B cell (primary cell): Measurements from ENCODE around the gene NT5DC4. TPM values are rescaled to one million over a fixed set of nuclear protein-coding genes. Genes with fewer than 3 reads are reported as not detected.

Source experiments
- ATAC-seq: fragments of 200-7000 bp; cut with Tn5 transposase; one replicate; pipeline ENCODE4 v1.10.0; 2021; ENCODE audit warnings: low read depth, mild to moderate bottlenecking, moderate number of reproducible peaks, moderate library complexity
- CTCF ChIA-PET: fragments of 350-600 bp; sonication (Branson Sonifier 250); formaldehyde crosslinking; loops from one replicate; lab custom pipeline; 2021; ENCODE audit warnings: antibody characterized with exemption, inconsistent platforms; lab: Charles Lee
- POLR2A ChIA-PET: fragments of 350-600 bp; sonication (Branson Sonifier 250); formaldehyde crosslinking; loops from one replicate; lab custom pipeline; 2021; ENCODE audit warnings: antibody characterized with exemption; lab: Charles Lee
- DNase-seq: peaks from one replicate; pipeline ENCODE4 v3.0.0; 2013
- H2AFZ ChIP-seq: 2 replicates; pipeline ENCODE4 v1.6.1; 2012; ENCODE audit warnings: mild to moderate bottlenecking, low read depth, low read length; ENCODE audit not compliant: insufficient read depth, poor library complexity, severe bottlenecking
- H3K27ac ChIP-seq, 2 donors: 1 replicate in 1 of 2; 2 replicates in 1 of 2; pipeline ENCODE4 v1.5.1; 2012 to 2013; ENCODE audit warnings: low read length in 2 of 2, mild to moderate bottlenecking in 2 of 2, moderate library complexity in 1 of 2
- H3K27me3 ChIP-seq, 4 experiments: fragments of 200-600 bp in 1 of 4; sonication (generic) in 1 of 4; replicated peaks in 1 of 4; 1 replicate in 2 of 4; 2 replicates in 2 of 4; pipeline versions ENCODE4 v1.6.1 to v1.7.0; 2013 to 2016; ENCODE audit warnings: low read length in 3 of 4, mild to moderate bottlenecking in 2 of 4, mixed read lengths in 1 of 4, moderate library complexity in 1 of 4; ENCODE audit not compliant: insufficient read depth in 4 of 4, control insufficient read depth in 3 of 4; ENCODE audit errors: control extremely low read depth in 1 of 4
- H3K36me3 ChIP-seq, 2 experiments: replicated peaks in 1 of 2; 1 replicate in 1 of 2; 2 replicates in 1 of 2; pipeline versions ENCODE4 v1.6.1 to v1.7.1; 2013; ENCODE audit warnings: low read length in 1 of 2; ENCODE audit not compliant: insufficient read depth in 2 of 2, control insufficient read depth in 1 of 2; ENCODE audit errors: control extremely low read depth in 1 of 2, extremely low read depth in 1 of 2
- H3K4me1 ChIP-seq, 2 donors: fragments of 200-600 bp in 1 of 2; sonication (generic) in 1 of 2; 1 replicate in 1 of 2; 2 replicates in 1 of 2; pipeline versions ENCODE4 v1.5.1 to v1.6.1; 2013 to 2017; ENCODE audit warnings: low read length in 2 of 2; ENCODE audit not compliant: control insufficient read depth in 2 of 2, insufficient read depth in 2 of 2
- H3K4me2 ChIP-seq: replicated peaks from 2 replicates; pipeline ENCODE3; 2012; ENCODE audit warnings: mild to moderate bottlenecking, low read depth, low read length; ENCODE audit not compliant: poor library complexity, severe bottlenecking
- H3K4me3 ChIP-seq, 5 experiments: fragments of 200-600 bp in 1 of 5; sonication (generic) in 1 of 5; 1 replicate in 3 of 5; 2 replicates in 2 of 5; pipeline versions ENCODE4 v1.5.1 to v1.7.0; 2011 to 2016; ENCODE audit warnings: low read length in 4 of 5, mild to moderate bottlenecking in 4 of 5, low read depth in 2 of 5, control low read depth in 1 of 5, moderate library complexity in 1 of 5; ENCODE audit not compliant: insufficient read depth in 1 of 5; ENCODE audit errors: control extremely low read depth in 1 of 5, extremely low read depth in 1 of 5
- H3K79me2 ChIP-seq: fragments of 200-600 bp; sonication (generic); one replicate; pipeline ENCODE4 v1.6.0; 2016; ENCODE audit warnings: low read length; ENCODE audit not compliant: control insufficient read depth, insufficient read depth
- H3K9ac ChIP-seq: fragments of 200-600 bp; sonication (generic); 2 replicates; pipeline ENCODE4 v1.6.1; 2017; ENCODE audit warnings: mild to moderate bottlenecking, low read length, moderate library complexity
- H3K9me3 ChIP-seq, 3 donors: one replicate each; pipeline versions ENCODE4 v1.6.1 to v1.7.1; 2013; ENCODE audit warnings: low read length in 2 of 3; ENCODE audit not compliant: control insufficient read depth in 2 of 3, insufficient read depth in 1 of 3; ENCODE audit errors: control extremely low read depth in 1 of 3
- H4K20me1 ChIP-seq: 2 replicates; pipeline ENCODE4 v1.6.0; 2012; ENCODE audit warnings: mild to moderate bottlenecking, low read length; ENCODE audit not compliant: insufficient read depth, control insufficient read depth, poor library complexity, severe bottlenecking
- H3K27ac Mint-ChIP-seq: one replicate; pipeline ENCODE4 v1.8.0; 2021; ENCODE audit warnings: mixed read lengths
- H3K27me3 Mint-ChIP-seq: one replicate; pipeline ENCODE4 v1.8.0; 2021; ENCODE audit warnings: mixed read lengths
- H3K4me1 Mint-ChIP-seq: one replicate; pipeline ENCODE4 v1.8.0; 2021; ENCODE audit warnings: mixed read lengths
- H3K4me3 Mint-ChIP-seq: one replicate; pipeline ENCODE4 v1.8.0; 2021; ENCODE audit warnings: mixed read lengths
- H3K9me3 Mint-ChIP-seq: one replicate; pipeline ENCODE4 v1.8.0; 2022; ENCODE audit warnings: mixed read lengths; ENCODE audit not compliant: insufficient read depth
- CTCF ChIP-seq: fragments of 200-600 bp; IDR thresholded peaks from one replicate; pipeline ENCODE4 v1.8.0; 2022; ENCODE audit warnings: antibody characterized with exemption, mild to moderate bottlenecking
- EZH2 ChIP-seq: IDR thresholded peaks from 2 replicates; pipeline ENCODE4 v1.6.1; 2012; ENCODE audit warnings: borderline replicate concordance, low read depth, mild to moderate bottlenecking, moderate library complexity, low read length; ENCODE audit not compliant: insufficient read depth, poor library complexity, severe bottlenecking
- WGBS: methylation state at CpG from one replicate; pipeline ENCODE4 v1.1.5; 2013; ENCODE audit warnings: missing lambda C conversion rate; ENCODE audit not compliant: insufficient coverage; 5-methylcytosine and 5-hydroxymethylcytosine counted together
- intact Hi-C: fragments of 100-400 bp; cut with micrococcal nuclease; formaldehyde crosslinking; loops from one replicate; pipeline ENCODE4 v1.10.0; 2022
- polyA plus RNA-seq: library from polyadenylated mRNA; depleted of rRNA; stranded (reverse); fragments of >200 nt; gene quantifications from 2 replicates; pipeline ENCODE4 v1.2.3, GENCODE V29; 2012
- total RNA-seq, 2 donors: library from RNA; stranded (reverse); fragments of 120-200 nt in 1 of 2; gene quantifications; 1 replicate in 1 of 2; 2 replicates in 1 of 2; pipeline versions ENCODE4 v1.2.3 to v1.2.4, GENCODE V29; 2013 to 2022

The NT5DC4 gene
- total and polyA plus RNA-seq, 2 donors (not counting 1 experiment from before 2014, with no cell fraction given): 2.0 TPM; not detected in 1

DNA sequence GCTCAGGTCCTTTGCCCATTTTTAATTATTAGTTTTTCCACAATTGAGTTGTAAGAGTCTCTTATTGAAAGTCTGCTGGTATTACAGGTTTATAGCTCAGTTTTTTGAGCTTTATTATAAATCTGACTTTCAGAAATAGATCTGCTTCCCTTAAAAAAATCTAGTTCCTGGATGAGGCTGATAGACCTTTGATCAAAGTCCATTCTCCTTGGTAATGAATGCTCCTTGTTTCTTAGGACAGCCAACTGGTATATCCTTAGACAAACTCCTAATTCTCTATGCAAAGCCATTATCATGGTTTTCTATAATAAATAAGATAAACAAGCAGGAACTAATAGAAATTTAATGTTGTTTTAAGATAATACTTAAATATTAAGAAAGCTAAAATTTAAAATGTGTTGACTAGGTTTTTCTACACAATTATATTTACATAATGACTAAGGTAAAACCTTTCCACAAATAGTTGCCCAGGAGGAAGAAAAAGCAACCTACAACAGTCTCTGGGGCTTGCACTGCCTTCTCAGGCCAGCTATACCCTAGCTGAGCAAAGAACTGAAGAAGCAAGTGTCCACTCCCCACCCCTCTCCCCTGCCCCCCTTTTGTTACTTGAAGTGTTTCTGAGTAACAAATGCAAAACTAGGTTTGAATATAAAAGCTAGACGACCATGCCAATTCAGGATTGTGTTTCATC, 16.9 kb downstream of the NT5DC4 start:
- peaks cover 0 to 5% of the 10 kb centered on the region in 2 experiments for H3K36me3 ChIP-seq
- Mint-ChIP-seq H3K27ac (no peak overlapping the region), H3K4me1 (no peaks in the 10 kb centered on the region), H3K27me3 (no peaks in the 10 kb centered on the region), H3K9me3 (no peaks in the 10 kb centered on the region), H3K4me3 (no peak overlapping the region)
- ChIA-PET CTCF (interaction anchor here (0.6 to 19.8 kb wide), 4 partner anchors 10 to 222 kb away, joined by 3 to 496 read pairs (median 6); no protein-coding TSS in a partner anchor), POLR2A (no interaction called here)
- H3K9ac ChIP-seq: no peak overlapping the region
- no peak overlapping the region for H3K4me2 ChIP-seq
- no peak overlapping the region for H3K4me3 ChIP-seq
- ATAC-seq (no peak), DNase-seq (no peak)
- no peaks in the 10 kb centered on the region for H3K27me3 ChIP-seq
- intact Hi-C loops: no loop called here
- H3K9me3 ChIP-seq: no peaks in the 10 kb centered on the region
- WGBS: no CpG with 5 or more reads among the region's 1 CpG
- H2AFZ ChIP-seq: no peak overlapping the region
- H3K79me2 ChIP-seq: no peaks in the 10 kb centered on the region
- no peaks in the 10 kb centered on the region for H3K4me1 ChIP-seq
- TF ChIP-seq EZH2 (no peak), CTCF (no peak)
- H3K27ac ChIP-seq: no peak overlapping the region
- H4K20me1 ChIP-seq: no peaks in the 10 kb centered on the region

DNA sequence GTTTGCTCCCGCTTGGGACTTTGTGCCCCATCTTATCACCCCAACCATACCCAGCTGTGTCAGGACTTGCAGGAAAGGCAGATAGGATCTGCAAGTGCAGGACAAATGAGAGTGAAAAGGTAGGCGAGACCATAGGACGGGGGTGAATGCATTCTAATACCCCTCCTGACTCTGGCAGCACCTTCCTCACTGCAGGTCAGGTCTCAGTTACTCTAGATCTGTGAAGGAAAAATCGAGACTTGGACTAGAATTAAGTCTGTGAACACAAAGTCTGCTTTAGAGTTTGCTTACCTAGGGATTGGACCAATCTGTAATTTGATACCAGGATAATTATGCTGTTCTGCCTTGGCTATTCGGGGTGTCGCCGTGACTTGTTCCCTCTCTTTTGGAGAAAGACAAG, 19.7 kb downstream of the NT5DC4 start:
- Histone ChIP-seq H3K9me3 (no peaks in the 10 kb centered on the region), H2AFZ (no peak overlapping the region), H4K20me1 (no peaks in the 10 kb centered on the region), H3K79me2 (no peaks in the 10 kb centered on the region), H3K4me3 (no peak overlapping the region), H3K4me2 (no peak overlapping the region), H3K27me3 (no peaks in the 10 kb centered on the region), H3K9ac (no peak overlapping the region), H3K36me3 (peaks cover 0 to 5% of the 10 kb centered on the region in 2 experiments), H3K27ac (no peak overlapping the region), H3K4me1 (no peaks in the 10 kb centered on the region)
- POLR2A ChIA-PET: no interaction called here
- ATAC-seq (no peak), DNase-seq (no peak)
- TF ChIP-seq CTCF (no peak), EZH2 (no peak)
- CTCF ChIA-PET: interaction anchor here (1.4 to 3.0 kb wide), 3 partner anchors 9 to 114 kb away, joined by 5 to 11 read pairs (median 6); no protein-coding TSS in a partner anchor
- WGBS: 100% methylated on average over 2 of the region's 7 CpGs
- H3K4me3 Mint-ChIP-seq: no peak overlapping the region
- H3K9me3 Mint-ChIP-seq: no peaks in the 10 kb centered on the region
- intact Hi-C loops: no loop called here
- no peaks in the 10 kb centered on the region for H3K27me3 Mint-ChIP-seq
- H3K27ac Mint-ChIP-seq: no peak overlapping the region
- H3K4me1 Mint-ChIP-seq: no peaks in the 10 kb centered on the region
